ENCODE measurements around the gene FTO.
"Not testable (repeated sequence)": the region's sequence is repeated elsewhere in the genome, so short reads cannot be mapped to it uniquely, and the experiment has no call there.

GRCh38 chr16:53846549-53846948 is 142.6 kb downstream of the FTO start:
- TF ChIP-seq POLR2A, CTCF (IDR thresholded peaks at IDR 0.05): not testable (repeated sequence)

Measured in thyroid gland (tissue), 4 donors.